HUDEP-2 (cell line): ENCODE data around the gene RNF181.
"Not testable (repeated sequence)": the region's sequence is repeated elsewhere in the genome, so short reads cannot be mapped to it uniquely, and the experiment has no call there.

Experiments used
- DNase-seq, 76 experiments: peaks; one replicate each; lab custom pipeline; 2025; ENCODE audit not compliant: unreplicated experiment in 76 of 76; lab: John Stamatoyannopoulos, UW

The RNF181 gene, protein sequence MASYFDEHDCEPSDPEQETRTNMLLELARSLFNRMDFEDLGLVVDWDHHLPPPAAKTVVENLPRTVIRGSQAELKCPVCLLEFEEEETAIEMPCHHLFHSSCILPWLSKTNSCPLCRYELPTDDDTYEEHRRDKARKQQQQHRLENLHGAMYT

DNA sequence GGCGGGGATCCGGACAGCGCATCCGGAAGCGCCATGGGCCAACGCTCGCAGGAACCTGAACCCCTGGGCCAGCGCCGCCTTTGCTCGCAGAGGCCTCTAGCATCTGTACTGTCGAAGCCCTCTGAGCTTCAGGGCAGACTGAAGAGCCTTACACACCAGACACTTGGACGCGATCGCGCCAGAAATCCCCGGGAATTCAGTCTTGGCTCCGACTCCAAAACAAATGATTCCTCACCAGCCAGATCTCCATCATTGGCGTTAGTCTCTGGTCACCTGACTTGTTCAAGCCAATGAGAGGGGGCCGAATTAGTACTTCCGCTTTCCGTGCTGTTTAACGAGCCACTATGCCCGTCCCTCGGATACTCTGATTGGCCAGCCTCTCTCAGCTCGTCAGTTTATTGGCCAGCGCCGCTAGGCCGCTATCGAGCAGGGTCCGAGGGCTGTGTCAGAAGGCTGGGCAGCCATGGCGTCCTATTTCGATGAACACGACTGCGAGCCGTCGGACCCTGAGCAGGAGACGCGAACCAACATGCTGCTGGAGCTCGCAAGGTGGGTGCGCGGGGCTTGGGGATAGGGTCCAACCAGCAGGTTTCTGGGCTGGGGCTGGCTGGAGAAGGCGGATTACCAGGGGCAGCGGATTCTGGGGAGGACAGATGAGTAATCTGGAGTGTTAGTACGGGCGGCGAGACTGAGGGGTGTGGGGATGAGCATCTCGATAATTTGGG, at the start of gene RNF181:
Gene RNF181, plus strand, starts transcription at position 445 of the 725 bp plus-strand sequence. Its CDS starts 19 bp downstream, at position 464.
- DNase-seq: peak in 75 of 76 experiments; percentile 17 to 97 (median 90)

DNA sequence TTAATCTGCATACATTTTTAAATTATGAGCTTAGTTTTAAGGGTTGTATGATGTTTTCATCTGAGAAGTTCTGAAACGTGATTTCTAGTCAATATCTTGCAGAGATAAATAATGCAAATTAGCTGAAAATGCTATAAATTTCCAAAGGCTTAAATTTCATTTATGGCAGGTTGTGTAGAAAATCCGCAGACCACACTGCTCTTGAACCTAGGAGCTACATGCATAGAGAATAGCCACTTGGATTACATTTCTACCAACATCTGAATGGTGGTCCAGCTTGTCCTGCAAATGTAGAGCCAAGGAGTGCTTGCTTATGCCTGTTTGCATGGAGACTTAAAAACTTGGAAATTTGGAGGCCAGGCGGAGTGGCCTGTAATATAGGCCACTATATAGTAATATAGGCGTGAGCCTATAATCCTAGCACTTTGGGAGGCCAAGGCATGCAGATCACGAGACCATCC, 49.7 kb upstream of the RNF181 start:
- peak in 9 of 76 experiments; percentile 28 to 65 (median 50) for DNase-seq

DNA sequence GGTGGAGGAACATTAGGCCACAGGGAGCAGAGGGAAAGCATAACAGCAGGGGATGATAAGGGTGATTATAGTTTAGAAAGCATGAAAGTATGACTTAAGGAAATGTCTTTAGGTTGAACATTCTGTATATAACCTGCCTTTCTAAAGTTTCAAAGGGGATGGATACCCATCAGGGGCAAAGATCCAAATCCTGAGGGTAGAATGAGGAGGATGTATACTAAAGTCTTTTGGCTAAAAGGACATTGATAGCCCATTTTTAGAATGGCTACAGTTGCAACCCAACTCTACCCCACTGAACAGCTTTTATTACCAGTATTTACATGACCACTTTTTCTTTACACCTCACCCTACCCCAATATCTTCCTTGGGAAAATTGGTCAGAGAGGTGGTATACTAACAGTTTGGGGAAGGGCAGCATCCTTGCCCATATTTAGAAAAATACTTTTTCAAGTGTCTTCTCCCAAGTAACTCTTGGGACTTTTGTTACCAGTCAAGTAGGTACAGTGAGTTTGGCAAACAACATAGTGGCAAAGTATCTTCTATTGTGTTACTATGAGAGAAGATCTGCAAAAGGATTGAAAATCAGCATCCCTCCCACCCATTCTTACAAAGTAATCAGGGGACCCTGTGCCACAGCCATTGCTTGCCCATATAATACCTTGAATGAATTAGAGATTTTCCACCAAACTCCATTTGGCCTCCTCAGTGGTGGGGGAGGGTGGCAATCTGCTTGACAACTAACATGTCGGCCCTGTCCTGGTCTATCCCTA, 48.3 kb upstream of the RNF181 start:
- peak in 4 of 76 experiments; percentile 20 to 46 (median 36) for DNase-seq

DNA sequence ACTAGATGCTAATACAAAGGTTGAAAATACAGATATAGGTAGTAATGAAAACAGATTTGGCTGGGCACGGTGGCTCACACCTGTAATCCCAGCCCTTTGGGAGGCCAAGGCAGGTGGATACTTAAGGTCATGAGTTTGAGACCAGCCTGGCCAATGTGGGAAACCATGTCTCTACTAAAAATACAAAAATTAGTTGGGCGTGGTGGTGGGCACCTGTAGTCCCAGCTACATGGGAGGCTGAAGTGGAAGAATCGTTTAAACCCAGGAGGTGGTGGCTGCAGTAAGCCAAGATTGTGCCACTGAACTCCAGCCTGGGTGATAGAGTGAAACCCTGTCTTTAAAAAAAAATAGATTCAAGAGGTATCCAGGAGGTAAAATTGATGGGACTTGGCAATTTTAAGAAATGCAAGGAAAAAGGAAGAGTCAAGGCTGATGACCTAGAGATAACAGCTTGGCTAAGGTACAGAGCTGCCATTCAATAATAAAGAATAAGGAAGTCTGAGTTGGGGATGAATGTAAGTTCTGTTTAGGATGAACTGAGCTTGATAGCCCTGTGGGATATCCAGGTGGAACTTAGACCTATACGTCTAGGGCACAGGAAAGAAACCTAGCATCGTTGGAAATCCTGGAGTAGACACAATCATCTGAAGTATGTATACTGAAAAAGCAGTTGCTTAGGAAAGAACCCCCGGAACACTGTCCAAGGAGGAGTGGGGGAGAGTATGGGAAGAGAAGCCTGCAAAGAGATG, 47.5 kb upstream of the RNF181 start:
- DNase-seq: no peak

DNA sequence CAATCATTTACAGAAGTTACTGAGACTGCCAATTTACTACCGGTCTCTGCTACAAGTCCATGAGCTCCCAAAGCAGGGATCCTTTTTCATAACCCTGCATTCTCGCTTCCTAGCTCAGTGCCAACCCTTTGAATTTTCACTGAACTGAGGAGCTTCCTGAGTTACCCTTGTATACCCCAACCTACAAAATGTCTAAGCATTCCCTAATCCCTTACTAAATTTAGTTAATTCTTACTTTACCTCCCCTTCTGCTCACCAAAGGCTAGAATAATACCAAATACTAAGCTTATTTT, 47.0 kb upstream of the RNF181 start:
- no peak for DNase-seq

DNA sequence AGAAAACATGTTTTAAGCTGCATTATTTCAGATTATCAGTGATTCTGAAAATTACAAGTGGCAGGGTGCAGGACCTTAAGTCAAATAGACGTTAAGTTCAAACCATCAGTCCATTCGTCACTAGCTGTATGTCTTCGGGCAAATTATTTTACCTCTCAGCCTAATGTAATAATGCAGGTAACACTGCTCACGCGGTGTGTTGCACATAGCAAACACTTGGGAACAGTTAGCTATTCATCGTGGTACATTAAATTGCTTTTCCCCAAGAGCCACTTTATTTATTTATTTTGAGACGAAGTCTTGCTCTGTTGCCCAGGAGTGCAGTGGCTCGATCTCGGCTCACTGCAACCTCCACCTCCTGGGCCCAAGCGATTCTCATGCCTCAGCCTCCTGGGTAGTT, 46.5 kb upstream of the RNF181 start:
- DNase-seq: no peak

DNA sequence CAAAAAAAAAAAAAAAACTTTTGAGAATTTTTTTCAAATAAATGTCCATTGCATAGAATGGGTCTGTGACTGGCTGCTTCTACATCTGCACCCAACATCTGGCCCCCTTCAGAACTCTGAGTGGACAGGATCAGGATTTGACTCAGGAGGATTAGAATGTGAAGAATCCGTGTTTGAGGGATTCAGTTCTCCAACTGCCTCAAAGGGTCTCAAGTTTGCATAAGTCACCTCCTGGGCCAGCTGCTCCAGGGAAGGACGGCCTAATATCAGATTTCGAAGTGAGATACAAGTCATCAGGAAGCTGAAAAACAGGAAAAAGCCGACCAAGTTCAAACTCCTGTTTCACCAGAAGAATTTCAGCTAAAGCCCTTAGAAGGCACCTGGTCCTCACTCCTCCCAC, 45.7 kb upstream of the RNF181 start:
- no peak for DNase-seq

DNA sequence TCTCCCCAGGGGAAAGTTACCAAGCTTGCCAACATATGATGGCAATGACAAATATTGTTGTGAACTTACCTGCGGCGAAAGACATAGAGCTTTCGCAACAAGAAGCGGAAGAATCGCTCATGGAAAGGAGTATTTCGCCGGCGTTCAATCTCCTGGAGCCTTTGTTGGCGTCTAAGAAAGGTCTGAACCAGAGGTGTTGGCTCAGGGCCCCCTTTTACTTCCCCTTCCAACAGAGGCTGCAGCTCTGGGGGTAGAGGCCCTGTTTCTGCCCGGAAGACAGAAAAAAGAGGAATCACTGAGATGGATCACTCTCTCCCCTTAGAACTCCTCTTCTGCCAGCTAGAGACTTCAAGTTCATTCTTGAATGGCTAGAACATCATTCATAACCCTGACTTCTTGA, 45.1 kb upstream of the RNF181 start:
- no peak for DNase-seq

DNA sequence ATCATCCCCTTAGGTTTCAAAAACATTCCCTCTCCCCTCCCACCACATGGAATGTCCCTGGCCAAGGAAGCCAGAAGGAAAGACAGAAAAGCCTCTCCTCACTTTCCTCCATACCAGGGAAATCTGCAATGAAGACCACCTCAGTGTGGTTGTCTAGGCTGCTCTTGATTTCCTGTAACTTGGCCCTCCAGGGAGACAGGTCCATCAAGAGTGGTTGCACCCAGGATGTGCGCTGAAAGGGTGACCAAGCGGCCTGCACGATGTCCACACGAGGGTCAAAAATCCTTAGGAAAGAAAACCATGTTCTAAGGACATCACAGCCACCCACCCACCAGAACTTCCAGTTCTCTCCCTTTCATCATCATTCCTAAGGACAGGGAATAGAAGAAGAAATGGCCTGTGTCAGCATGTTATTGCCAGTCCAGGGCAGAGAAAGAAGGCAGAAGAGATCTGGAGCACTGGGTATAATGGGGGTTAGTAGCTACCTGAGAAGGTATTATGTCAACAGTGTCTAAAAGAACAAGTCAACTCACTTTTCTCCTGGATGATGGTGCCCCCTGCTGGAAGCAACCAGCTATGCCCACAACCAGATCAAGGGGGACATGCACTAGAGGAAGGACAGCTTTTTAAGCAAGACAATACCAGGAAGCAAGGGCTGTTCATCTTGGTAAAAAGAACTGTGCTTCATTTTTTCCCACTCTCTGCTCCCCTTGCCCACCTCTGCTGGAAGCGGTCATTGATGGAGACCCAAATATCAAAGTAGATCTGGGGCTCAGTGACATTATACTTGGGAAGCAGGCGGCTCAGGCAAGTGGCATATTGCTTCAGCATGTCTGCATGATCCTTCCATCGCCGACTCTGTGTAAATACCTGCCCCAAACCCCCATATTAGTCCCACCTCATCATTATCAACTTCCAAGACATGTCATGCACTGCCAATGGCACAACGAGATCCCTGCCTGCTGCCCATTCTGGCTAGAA, 43.6 kb upstream of the RNF181 start:
- peak in 72 of 76 experiments; percentile 17 to 85 (median 63) for DNase-seq

DNA sequence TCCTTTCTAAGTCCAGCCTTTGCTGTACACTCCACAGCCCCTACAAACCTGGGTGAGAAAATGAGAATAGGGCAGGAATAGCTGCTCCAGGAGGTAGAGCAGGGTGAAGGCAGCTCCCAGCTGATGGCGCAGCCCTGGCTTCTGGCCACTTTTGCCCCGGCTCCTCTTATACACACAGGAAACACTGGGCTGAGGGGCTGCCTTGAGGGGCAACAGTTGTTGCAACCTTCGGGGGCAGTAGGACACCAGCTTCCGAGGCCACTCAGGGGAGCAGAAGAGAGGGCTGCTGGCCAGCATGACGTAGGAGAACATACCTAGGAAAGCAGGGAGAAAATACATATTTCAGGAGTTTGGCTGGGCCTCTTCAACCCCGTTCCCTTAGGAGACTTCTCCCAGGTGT, 42.4 kb upstream of the RNF181 start:
- DNase-seq: no peak

DNA sequence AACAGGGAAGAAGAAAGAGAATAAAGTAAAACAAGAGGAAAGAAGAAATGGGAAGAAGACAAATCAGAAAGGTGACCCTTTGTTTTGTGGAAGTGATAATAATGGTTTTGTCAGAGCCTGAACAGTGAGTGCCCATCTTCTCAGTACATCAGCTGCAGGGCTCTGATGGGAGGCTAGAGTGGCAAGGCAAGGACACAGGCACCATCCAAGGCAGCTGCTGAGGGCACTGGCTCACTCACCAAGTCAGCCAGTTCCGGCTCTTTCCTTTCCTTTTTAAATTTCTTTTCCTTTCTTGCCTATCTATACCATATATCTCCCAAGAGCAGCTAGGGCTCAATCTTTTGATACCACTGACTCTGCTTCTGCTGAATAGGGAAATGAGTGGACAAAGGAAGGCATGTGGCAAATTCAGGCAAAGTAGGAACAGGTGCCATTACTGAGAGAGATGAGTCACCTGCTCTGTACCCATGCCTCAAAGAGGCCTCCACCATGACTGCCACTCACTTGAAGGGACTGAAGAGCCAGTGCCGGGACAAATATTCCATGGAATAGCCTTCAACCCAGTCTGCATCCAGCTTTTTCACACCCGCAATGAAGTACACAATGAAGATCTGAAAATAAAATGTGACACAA, 40.4 kb upstream of the RNF181 start:
- no peak for DNase-seq

DNA sequence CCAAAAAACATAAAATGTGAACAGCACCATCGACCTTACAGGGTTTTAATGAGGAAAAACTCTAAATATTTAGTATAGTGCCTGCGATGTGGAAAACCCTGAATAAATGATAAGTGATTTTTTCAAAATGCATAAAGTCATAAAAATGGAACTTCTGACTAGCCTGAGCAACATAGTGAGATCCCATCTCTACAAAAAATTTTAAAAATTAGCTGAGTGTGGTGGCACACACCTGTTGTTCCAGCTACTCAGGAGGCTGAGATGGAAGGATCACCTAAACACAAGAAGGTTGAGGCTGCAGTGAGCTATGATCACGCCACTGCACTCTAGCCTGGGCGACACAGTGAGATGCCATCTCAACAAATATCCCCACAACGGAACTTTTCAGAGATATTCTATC, 38.4 kb upstream of the RNF181 start:
- DNase-seq: no peak

DNA sequence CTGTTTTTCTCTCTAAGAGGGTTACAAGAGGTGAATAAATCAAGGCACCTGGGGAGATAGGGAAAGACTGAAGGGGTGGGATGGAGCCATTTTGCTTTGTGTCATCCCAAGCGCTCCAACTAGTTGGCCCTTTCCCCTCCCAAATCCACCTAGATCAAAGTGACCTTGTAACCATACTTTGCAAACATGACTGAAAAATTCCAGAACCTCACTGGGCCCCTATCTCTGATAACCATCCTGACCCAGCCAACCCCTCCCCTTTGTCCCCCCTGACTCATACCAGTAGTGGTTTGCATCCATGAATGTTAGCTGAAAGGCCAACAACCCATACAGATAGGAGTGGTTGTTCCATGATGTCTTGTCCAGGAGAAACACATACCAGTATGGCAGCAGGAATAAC, 37.4 kb upstream of the RNF181 start:
- DNase-seq: no peak

DNA sequence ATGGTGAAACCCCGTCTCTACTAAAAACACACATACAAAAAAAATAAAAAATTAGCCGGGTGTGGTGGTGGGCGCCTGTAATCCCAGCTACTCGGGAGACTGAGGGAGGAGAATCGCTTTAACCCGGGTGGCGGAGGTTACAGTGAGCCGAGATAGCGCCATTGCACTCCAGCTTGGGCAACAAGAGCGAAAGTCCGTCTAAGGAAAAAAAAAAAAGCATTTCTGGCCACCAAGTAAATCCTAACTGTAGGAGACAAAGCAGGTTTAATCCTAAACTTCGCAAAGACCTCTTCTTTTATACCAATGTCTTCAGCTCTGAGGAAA, 35.2 kb upstream of the RNF181 start:
- DNase-seq: not testable (repeated sequence)

DNA sequence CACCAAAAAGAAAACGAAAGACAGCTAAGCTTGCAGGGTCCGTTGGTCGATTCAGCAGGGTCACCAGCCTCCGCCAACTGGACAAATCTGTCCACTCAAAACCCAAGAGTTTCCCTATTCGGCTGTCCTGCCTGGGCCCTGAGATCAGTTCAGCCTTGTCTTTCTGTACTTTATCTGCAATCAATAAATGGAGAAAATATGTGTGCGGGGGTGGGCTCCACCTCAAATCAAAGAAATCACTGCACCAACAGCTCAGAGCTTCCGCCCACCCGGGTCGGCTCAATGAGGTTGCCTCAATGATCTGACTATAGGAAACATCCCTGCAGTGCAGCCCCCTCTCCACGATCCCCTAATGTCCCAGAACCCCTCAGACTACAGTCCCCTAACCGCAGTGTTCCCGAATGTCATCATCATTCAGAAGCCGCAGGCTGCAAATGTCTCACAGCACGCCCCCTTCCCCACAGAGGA, 34.7 kb upstream of the RNF181 start:
- no peak for DNase-seq

DNA sequence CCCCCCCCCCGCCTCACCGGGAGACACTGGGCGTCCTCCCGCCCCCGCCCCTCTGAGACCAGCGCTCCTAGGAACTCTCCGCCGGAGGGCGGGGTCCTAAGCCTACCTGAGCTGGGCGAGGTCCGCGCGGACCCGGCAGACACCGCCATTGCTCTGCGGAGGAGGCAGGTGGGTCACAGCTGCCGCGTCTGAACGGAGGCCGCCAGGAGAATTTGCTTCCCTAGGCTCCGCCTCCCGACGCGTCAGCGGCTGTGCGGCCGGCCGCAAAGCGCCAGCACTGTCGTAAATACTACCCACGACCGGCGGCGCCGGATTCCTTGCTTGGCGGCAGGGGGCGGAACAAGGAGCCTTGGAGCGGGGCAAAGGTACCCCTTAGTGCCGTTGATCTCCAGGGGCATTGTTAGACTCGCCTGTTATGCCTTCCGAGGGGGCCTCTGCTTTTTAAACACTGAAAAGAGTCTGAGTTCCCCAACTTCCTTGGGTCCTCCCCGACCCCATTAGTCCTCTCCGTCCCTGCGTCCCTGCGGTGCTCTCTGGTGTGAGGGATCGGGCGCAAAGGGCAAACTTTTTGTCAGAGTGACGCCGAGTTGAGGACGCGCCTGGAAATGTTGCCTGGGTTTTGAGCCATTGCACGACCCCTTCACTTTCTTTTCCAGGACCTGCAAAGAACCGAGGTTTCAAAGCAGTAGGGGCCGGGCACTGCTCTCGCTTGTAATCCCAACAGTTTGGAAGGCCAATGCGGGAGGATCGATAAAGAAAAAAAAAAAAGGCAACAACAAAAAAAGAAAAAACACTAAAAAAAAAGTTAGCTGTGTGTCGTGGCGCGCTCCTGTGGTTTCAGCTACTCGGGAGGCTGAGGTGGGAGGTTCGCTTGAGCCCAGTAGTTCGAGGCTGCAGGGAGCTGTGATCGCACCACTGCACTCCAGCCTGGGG, 34.0 kb upstream of the RNF181 start, which contains the start of gene GGCX:
Gene GGCX, minus strand, starts transcription at position 214 of the 933 bp plus-strand sequence. Its CDS starts 65 bp downstream, at position 149.
- DNase-seq: peak in 75 of 76 experiments; percentile 12 to 95 (median 87)

DNA sequence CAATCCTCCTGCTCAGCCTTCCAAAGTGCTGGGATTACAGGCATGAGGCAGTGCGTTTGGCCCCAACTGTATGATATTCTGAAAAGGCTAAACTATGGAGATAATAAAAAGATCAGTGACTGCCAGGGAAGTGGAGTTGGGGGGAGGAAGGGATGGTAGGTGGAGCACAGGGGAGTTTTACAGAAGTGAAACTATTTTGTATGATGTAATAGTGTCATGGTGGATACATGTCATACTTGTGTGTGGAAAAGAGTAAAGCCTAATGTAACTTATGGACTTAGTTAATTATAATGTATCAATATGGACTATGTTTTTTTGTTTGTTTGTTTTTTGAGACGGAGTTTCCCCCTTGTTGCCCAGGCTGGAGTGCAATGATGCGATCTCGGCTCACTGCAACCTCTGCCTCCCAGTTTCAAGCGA, 31.4 kb upstream of the RNF181 start:
- DNase-seq: peak in 1 of 76 experiments; percentile 7

DNA sequence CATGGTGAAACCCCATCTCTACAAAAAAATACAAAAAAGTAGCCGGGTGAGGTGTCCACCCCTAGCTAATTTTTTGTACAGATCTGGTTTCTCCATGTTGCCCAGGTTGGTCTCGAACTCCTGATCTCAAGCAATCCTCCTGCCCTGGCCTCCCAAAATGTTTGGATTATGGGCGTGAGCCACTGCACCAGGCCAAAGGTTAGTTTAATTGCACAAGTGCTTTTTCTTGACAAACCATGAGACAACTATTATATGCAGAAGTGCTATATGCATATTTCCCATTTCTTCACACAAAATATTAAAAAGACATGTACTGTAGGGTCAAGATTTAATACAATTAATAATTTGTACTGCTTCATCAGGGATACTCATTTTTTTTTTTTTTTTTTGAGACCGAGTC, 29.3 kb upstream of the RNF181 start:
- no peak for DNase-seq
